ENCODE measurements around the gene GSTA2. TPM values are rescaled to one million over a fixed set of nuclear protein-coding genes. Genes with fewer than 3 reads are reported as not detected.
"Not testable (repeated sequence)": the region's sequence is repeated elsewhere in the genome, so short reads cannot be mapped to it uniquely, and the experiment has no call there.

GSTA2 gene
- total RNA-seq, 1 donor from 2014 or later, result not detected

GRCh38 chr6:52726193-52726542, 37.1 kb downstream of the GSTA2 start:
- no peak for DNase-seq (ENCODE audit: low read depth, low spot score)

GRCh38 chr6:52725535-52726192, 37.6 kb downstream of the GSTA2 start:
- no peak for DNase-seq (ENCODE audit: low read depth, low spot score)

GRCh38 chr6:52725143-52725534, 38.1 kb downstream of the GSTA2 start:
- no peak for DNase-seq (ENCODE audit: low read depth, low spot score)

DNA sequence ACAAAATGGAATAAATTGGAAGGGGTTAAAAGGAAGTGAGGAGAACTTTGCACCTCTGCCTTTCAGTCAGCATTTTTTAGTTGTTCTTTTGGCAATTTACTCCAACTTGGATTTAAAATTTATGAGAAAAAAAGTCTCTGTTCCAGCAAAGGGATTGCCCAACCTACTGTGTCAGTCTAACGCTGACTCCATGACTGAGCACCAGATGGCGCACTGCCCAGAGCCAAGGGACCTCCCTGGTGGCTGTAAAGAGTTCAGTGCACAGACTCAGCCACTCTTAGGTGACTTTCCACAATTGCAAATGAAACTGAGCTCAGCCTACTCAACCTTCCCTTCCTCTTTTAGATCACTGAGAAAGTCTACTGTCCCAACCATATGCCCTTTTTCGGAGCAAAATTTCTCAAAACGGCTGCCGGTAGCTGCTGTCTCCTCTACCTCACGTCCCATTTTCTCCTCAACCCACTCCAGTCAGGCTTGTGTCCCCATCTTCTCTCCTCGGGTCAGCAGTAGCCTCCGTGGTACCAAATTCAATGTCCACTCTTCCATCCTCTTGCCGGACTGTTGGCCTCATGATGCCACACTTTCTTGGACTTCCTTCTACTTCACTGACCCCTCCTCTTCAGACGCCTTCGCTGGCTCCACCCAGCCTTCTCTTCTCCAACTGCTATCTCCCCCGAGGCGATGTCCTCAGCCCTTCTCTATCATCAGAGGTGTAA, 38.7 kb downstream of the GSTA2 start:
- DNase-seq (ENCODE audit: low read depth, low spot score), result peak; percentile 4

DNA sequence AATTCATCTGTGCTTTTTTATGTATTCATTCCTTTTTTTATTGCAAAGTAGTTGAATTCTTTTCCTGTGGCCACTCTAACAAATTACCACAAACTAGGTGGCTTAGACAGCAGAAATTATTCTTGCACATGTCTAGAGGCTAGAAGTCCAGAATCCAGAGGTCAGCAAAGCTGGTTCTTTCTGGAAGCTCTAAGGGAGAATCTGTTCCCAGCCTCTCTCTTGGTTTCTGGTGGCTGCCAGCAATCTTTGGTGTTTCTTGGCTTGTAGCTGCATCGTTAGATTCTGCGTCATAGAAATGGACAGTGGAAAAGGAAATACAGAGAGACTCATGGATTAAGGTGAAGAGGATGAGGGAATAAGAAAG, 39.3 kb downstream of the GSTA2 start:
- DNase-seq (ENCODE audit: low read depth, low spot score), result no peak

DNA sequence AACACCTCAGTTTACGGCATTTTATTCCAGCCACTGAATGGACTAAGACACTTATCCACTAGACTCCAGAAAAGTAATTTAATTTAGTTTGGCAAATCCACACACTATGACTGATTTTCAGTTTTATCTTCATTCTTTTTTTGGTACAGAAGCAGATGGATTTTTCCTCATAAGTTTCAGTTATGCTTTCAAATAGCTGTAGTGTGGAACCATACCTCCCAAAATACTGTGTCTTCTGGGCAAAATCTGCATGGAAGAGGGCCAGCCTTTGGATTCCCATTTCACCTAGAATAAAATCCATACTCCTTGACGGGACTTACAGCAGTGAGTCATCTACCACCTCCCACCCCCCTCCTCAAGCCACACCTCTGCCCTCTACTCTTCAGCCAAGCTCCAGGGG, 43.0 kb downstream of the GSTA2 start:
- DNase-seq (ENCODE audit: low read depth, low spot score), result no peak

DNA sequence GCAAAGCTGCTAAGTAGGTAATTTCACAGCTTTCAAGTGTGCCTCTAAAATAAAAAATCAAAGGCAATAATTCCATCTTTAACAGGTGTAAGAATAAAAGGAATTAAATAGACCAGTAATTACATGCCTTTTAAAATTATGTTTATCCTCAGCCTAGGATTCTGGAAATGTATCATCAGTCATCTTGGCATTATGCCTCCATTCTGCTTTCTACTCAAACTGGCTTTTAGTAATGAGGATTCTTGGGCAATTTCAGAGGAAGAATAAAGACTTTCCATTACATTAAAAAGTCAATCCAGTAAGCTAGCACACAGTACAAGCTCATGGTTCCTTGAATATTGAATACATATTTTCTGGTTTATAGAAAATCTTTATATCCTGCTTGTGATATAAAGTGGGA, 44.7 kb downstream of the GSTA2 start:
- no peak for DNase-seq (ENCODE audit: low read depth, low spot score)

DNA sequence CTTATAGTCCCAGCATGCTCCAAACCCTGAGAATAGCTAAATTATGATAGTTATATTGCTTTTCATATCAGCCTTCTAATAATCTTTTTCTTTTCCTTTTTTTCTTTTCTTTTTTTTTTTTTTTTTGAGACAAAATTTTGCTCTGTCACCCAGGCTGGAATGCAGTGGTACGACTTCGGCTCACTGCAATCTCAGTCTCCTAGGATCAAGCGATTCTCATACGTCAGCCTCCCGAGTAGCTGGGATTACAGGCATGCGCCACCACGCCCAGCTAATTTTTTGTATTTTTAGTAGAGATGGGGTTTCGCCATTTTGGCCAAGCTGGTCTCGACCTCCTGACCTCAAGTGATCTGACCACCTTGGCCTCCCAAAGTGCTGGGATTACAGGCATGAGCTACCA, 48.5 kb downstream of the GSTA2 start:
- not testable (repeated sequence) for DNase-seq (ENCODE audit: low read depth, low spot score)

DNA sequence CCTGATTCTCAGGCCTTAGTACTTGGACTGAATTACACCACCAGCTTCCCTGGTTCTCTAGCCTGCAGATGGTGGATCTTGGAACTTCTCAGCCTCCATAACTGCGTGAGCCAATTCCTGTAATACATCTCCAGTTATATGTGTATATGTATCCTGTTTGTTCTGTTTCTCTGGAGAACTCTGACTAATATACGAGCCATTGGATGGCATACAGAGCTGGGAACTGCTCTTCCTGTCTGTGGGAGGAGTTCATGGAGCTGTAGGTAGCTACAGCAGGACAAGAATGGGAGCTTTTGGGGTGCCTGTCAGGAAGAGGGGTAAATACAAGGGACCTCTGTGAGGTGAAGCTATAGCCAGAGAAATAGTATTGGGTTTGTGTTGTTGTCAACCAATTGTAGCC, 51.1 kb downstream of the GSTA2 start:
- DNase-seq (ENCODE audit: low read depth, low spot score), result no peak

DNA sequence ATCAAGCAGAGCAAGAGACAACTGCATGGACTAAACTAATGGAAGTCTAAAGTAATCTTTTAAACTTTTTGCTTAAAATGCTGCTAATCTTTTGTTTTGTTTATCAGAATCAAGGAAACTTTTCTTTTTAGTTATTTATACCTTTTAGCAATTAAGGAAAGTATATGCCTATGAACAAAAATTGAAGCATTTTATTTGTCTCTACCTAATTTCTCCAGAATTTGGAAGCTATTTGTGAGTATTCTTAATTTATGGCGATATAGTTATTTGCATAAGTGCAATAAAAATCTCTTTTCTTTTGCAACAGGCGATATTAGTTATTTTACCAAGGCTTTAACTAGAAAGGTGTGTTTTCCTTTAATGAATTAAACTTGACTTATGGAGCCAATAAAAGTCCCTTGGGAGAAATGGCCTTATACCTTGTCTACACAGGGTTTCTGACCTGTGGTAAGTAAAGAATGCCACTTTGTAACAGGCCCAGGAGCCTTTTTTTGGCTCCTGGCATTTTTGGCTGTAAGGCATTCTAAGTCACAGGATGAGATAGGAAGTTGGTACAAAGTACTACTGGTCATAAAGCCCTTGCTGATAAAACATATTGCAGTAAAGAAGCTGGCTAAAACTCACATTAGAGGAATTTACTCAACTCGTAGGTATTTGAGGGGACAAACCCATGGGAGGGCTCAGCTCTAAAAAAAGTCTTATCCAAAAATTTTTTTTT, 55.2 kb downstream of the GSTA2 start:
- no peak for DNase-seq (ENCODE audit: low read depth, low spot score)

- no peak for DNase-seq (ENCODE audit: low read depth, low spot score)
These were observed 57.3 kb downstream of the GSTA2 start for GRCh38 chr6:52706001-52706400.

DNA sequence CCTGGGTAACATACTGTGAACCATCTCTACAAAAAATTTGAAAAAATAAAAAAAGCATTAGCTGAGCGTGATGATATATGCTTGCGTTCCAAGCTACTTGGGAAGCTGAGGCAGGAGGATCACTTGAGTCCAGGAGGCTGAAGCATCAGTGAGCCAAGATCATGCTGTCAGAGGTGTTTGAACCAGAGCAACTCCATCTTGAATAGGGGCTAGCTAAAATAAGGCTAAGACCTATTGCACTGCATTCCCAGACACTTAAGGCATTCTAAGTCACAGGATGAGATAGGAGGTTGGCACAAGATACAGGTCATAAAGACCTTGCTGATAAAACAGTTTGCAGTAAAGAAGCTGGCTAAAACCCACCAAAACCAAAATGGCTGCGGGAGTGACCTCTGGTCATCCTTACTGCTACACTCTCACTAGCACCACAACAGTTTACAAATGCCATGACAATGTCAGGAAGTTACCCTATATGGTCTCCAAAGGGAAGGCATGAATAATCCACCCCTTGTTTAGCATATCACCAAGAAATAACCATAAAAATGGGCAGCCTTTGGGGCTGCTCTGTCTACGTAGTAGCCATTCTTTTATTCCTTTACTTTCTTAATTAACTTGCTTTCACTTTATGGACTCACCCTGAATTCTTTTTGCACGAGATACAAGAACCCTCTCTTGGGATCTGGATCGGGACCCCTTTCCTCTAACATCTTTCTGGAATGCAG, 58.3 kb downstream of the GSTA2 start:
- DNase-seq (ENCODE audit: low read depth, low spot score), result not testable (repeated sequence)

DNA sequence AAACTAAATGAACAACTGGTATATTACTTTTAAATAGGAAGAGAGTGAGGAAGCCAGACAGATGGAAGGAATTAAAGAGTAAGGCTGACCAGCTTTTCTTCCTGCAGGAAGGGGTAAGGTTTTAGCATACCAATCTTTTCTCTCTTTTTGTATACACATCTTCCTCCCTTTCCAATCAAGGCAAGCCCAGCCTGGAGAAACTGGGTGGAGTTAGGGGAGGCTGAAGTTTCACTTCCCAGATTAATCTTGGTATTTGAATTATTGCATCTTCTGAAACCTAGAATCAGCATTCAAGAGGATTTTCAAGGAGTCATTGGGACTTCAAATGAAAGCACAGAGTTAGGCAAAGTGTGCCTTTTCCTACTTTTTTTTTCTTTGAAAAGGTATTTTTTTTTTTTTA, 59.2 kb downstream of the GSTA2 start:
- no peak for DNase-seq (ENCODE audit: low read depth, low spot score)

Other genes with a start within 250 kb of the GSTA2 start
- 61.2 and 81.8 TPM in 2 replicates for gene TRAM2, start 186.4 kb downstream of the GSTA2 start, total RNA-seq
- 25.2 and 29.8 TPM in 2 replicates for gene TMEM14A, start 92.4 kb downstream of the GSTA2 start, total RNA-seq
- not detected in 2 replicates for gene GSTA1, start 40.3 kb upstream of the GSTA2 start, total RNA-seq
- gene GSTA5, start 77.3 kb upstream of the GSTA2 start, total RNA-seq, result not detected in 2 replicates
- gene GSTA3, start 146.2 kb upstream of the GSTA2 start, total RNA-seq, result not detected in 2 replicates
- 19.7 and 22.1 TPM in 2 replicates for gene GSTA4, start 231.8 kb upstream of the GSTA2 start, total RNA-seq